HEK293 (cell line): ENCODE results near the gene PDZRN4.
"Not testable (repeated sequence)": the region's sequence is repeated elsewhere in the genome, so short reads cannot be mapped to it uniquely, and the experiment has no call there.

Experiments used
- CTCF ChIA-PET: fragments of 350-600 bp; formaldehyde crosslinking; extraction: SDS; loops from one replicate; lab custom pipeline; 2021; ENCODE audit warnings: antibody characterized with exemption; lab: Yijun Ruan, JAX
- POLR2A ChIA-PET: fragments of 300-600 bp; formaldehyde crosslinking; extraction: SDS; loops from one replicate; lab custom pipeline; 2020; ENCODE audit warnings: antibody characterized with exemption, inconsistent platforms; lab: Yijun Ruan, JAX
- H3K27ac ChIP-seq: fragments of 200-500 bp; sonication (Bioruptor generic); 2 replicates; pipeline ENCODE4 v1.5.1; 2014; ENCODE audit warnings: low read depth, low read length, control low read depth, inconsistent platforms; ENCODE audit errors: extremely low read depth
- H3K36me3 ChIP-seq, 2 experiments: fragments of 200-500 bp in 1 of 2; sonication (Bioruptor generic) in 1 of 2; 1 replicate in 1 of 2; 2 replicates in 1 of 2; pipeline ENCODE4 v1.5.1; 2014 to 2017; ENCODE audit warnings: inconsistent platforms in 2 of 2, low read length in 2 of 2; ENCODE audit not compliant: control insufficient read depth in 2 of 2, insufficient read depth in 1 of 2
- H3K4me1 ChIP-seq: fragments of 200-500 bp; sonication (Bioruptor generic); 2 replicates; pipeline ENCODE4 v1.5.1; 2014; ENCODE audit warnings: mild to moderate bottlenecking, low read length, inconsistent platforms; ENCODE audit not compliant: control insufficient read depth, insufficient read depth
- H3K4me3 ChIP-seq: 2 replicates; pipeline ENCODE4 v1.5.1; 2011; ENCODE audit warnings: low read depth, mild to moderate bottlenecking, control low read depth, low read length, moderate library complexity
- H3K9me3 ChIP-seq: fragments of 200-500 bp; sonication (Bioruptor generic); 2 replicates; pipeline ENCODE4 v1.5.1; 2014; ENCODE audit warnings: low read depth, low read length, inconsistent platforms; ENCODE audit not compliant: control insufficient read depth, insufficient read depth
- GLI2 ChIP-seq: fragments of 450-650 bp; formaldehyde crosslinking; IDR thresholded peaks from 2 replicates; pipeline ENCODE4; 2017; ENCODE audit warnings: missing biosample characterization, missing genetic modification characterization, low read depth, borderline replicate concordance
- KLF16 ChIP-seq: fragments of 450-650 bp; formaldehyde crosslinking; IDR thresholded peaks from 2 replicates; pipeline ENCODE4 v1.5.1; 2017; ENCODE audit warnings: missing biosample characterization, missing genetic modification characterization
- SETDB1 ChIP-seq: IDR thresholded peaks from one replicate; pipeline ENCODE4 v1.6.1; 2017; ENCODE audit warnings: mild to moderate bottlenecking, low read length, moderate library complexity, mixed read lengths; ENCODE audit not compliant: insufficient read length
- YY2 ChIP-seq: fragments of 450-650 bp; formaldehyde crosslinking; IDR thresholded peaks from 2 replicates; pipeline ENCODE4 v1.5.1; 2016; ENCODE audit warnings: missing biosample characterization, missing genetic modification characterization
- ZBTB11 ChIP-seq: fragments of 450-650 bp; formaldehyde crosslinking; conservative IDR thresholded peaks from 2 replicates; pipeline ENCODE4 v1.5.1; 2016; ENCODE audit warnings: low read depth, missing biosample characterization, missing genetic modification characterization
- ZFP3 ChIP-seq: fragments of 450-650 bp; formaldehyde crosslinking; IDR thresholded peaks from 2 replicates; pipeline ENCODE4 v1.5.1; 2016; ENCODE audit warnings: low read depth, missing biosample characterization, missing genetic modification characterization
- ZIC2 ChIP-seq: fragments of 450-650 bp; formaldehyde crosslinking; IDR thresholded peaks from 2 replicates; pipeline ENCODE4 v1.5.1; 2016; ENCODE audit warnings: missing biosample characterization, missing genetic modification characterization
- ZNF24 ChIP-seq: fragments of 450-650 bp; formaldehyde crosslinking; IDR thresholded peaks from 2 replicates; pipeline ENCODE4 v1.5.1; 2016; ENCODE audit warnings: missing biosample characterization, missing genetic modification characterization
- ZNF362 ChIP-seq: fragments of 450-650 bp; formaldehyde crosslinking; IDR thresholded peaks from 2 replicates; pipeline ENCODE4 v1.5.1; 2016; ENCODE audit warnings: missing biosample characterization, missing genetic modification characterization
- ZNF366 ChIP-seq: fragments of 450-650 bp; formaldehyde crosslinking; conservative IDR thresholded peaks from 2 replicates; pipeline ENCODE4 v1.5.1; 2016; ENCODE audit warnings: missing biosample characterization, missing genetic modification characterization
- ZNF37A ChIP-seq: fragments of 450-650 bp; IDR thresholded peaks from 2 replicates; pipeline ENCODE4 v1.5.1; 2018; ENCODE audit warnings: missing biosample characterization, missing genetic modification characterization
- ZNF404 ChIP-seq: fragments of 450-650 bp; formaldehyde crosslinking; IDR thresholded peaks from 2 replicates; pipeline ENCODE4 v1.5.1; 2017; ENCODE audit warnings: missing biosample characterization, missing genetic modification characterization
- ZNF530 ChIP-seq: fragments of 450-650 bp; formaldehyde crosslinking; IDR thresholded peaks from 2 replicates; pipeline ENCODE4 v1.5.1; 2016; ENCODE audit warnings: low read depth, missing biosample characterization, missing genetic modification characterization
- ZNF600 ChIP-seq: fragments of 450-650 bp; formaldehyde crosslinking; IDR thresholded peaks from 2 replicates; pipeline ENCODE4 v1.5.1; 2016; ENCODE audit warnings: missing biosample characterization, missing genetic modification characterization
- ZNF621 ChIP-seq: fragments of 450-650 bp; formaldehyde crosslinking; IDR thresholded peaks from 2 replicates; pipeline ENCODE4 v1.5.1; 2017; ENCODE audit warnings: missing biosample characterization, missing genetic modification characterization
- ZNF660 ChIP-seq: fragments of 450-650 bp; IDR thresholded peaks from 2 replicates; pipeline ENCODE4 v1.5.1; 2018; ENCODE audit warnings: missing biosample characterization, mild to moderate bottlenecking, missing genetic modification characterization
- ZNF704 ChIP-seq: fragments of 450-650 bp; formaldehyde crosslinking; IDR thresholded peaks from 2 replicates; pipeline ENCODE4 v1.5.1; 2016; ENCODE audit warnings: missing biosample characterization, missing genetic modification characterization
- ZSCAN4 ChIP-seq: fragments of 450-650 bp; formaldehyde crosslinking; IDR thresholded peaks from 2 replicates; pipeline ENCODE4 v1.5.1; 2017; ENCODE audit warnings: missing biosample characterization, missing genetic modification characterization

PDZRN4 gene

GRCh38 chr12:41612892-41613557 lies 424.9 kb downstream of the PDZRN4 start:
- no peak overlapping the region for H3K27ac ChIP-seq
- POLR2A ChIA-PET, result no interaction called here
- H3K4me3 ChIP-seq, result no peak overlapping the region
- no peaks in the 10 kb centered on the region for H3K36me3 ChIP-seq
- CTCF ChIA-PET, result no interaction called here
- TF ChIP-seq ZNF24, result no peak
- no peak for TF ChIP-seq ZSCAN4 (tag by site-specific recombination)
- no peak for TF ChIP-seq ZNF621 (tag by site-specific recombination)
- no peak for TF ChIP-seq ZIC2 (tag by site-specific recombination)
- no peak for TF ChIP-seq ZNF530 (tag by site-specific recombination)
- TF ChIP-seq SETDB1, result no peak
- TF ChIP-seq ZNF37A (tag by site-specific recombination), result no peak
- no peak for TF ChIP-seq ZNF704 (tag by site-specific recombination)
- no peak for TF ChIP-seq YY2 (tag by site-specific recombination)
- no peak for TF ChIP-seq ZBTB11
- TF ChIP-seq ZNF362, result no peak
- no peak for TF ChIP-seq ZFP3 (tag by site-specific recombination)
- TF ChIP-seq KLF16 (tag by site-specific recombination), result no peak
- no peak for TF ChIP-seq GLI2 (tag by site-specific recombination)
- no peak for TF ChIP-seq ZNF600 (tag by site-specific recombination)
- TF ChIP-seq ZNF404 (tag by site-specific recombination), result no peak
- no peak for TF ChIP-seq ZNF366 (tag by site-specific recombination)
- TF ChIP-seq ZNF660, result no peak
- H3K9me3 ChIP-seq, result no peaks in the 10 kb centered on the region
- no peaks in the 10 kb centered on the region for H3K4me1 ChIP-seq

GRCh38 chr12:41615174-41615573 lies 427.1 kb downstream of the PDZRN4 start:
- H3K27ac ChIP-seq, H3K4me3 ChIP-seq, H3K4me1 ChIP-seq, H3K9me3 ChIP-seq, H3K36me3 ChIP-seq, CTCF ChIA-PET, POLR2A ChIA-PET: not testable (repeated sequence)
